Lower lobe of right lung (tissue), 2 donors: ENCODE results near the gene TENM4. TPM values are rescaled to one million over a fixed set of nuclear protein-coding genes. Genes with fewer than 3 reads are reported as not detected.

Experiments
- ATAC-seq, 2 donors: fragments of 200-7000 bp; cut with Tn5 transposase; one replicate each; pipeline ENCODE4 v1.9.1; 2020 to 2022; ENCODE audit warnings: mild to moderate bottlenecking in 2 of 2, moderate library complexity in 2 of 2
- DNase-seq: peaks from one replicate; pipeline ENCODE4 v3.0.0-alpha.2; 2020
- H3K27ac ChIP-seq: fragments of 200-600 bp; one replicate; pipeline ENCODE4 v1.8.0; 2022
- H3K27me3 ChIP-seq: fragments of 200-600 bp; one replicate; pipeline ENCODE4 v1.8.0; 2022; ENCODE audit warnings: low read depth
- H3K36me3 ChIP-seq: fragments of 200-600 bp; one replicate; pipeline ENCODE4 v1.8.0; 2022; ENCODE audit warnings: mild to moderate bottlenecking
- H3K4me1 ChIP-seq: fragments of 200-600 bp; one replicate; pipeline ENCODE4 v1.8.0; 2022
- H3K4me3 ChIP-seq: fragments of 200-600 bp; one replicate; pipeline ENCODE4 v1.8.0; 2022; ENCODE audit warnings: mild to moderate bottlenecking
- H3K9me3 ChIP-seq: fragments of 200-600 bp; one replicate; pipeline ENCODE4 v1.8.0; 2022
- intact Hi-C: fragments of 100-400 bp; cut with DNase I; formaldehyde crosslinking; loops from one replicate; pipeline ENCODE4 v1.11.0; 2022
- total RNA-seq: library from RNA; stranded (reverse); fragmentation: NEBNext Ultra II Directional; extraction: Animal tissue kit (Norgen Biotek cat#: 25700); gene quantifications from one replicate; pipeline ENCODE4 v1.2.1, GENCODE V29; 2021
- TF ChIP-seq, protein P1 (sequence below): fragments of 200-600 bp; IDR thresholded peaks from one replicate; pipeline ENCODE4 v1.8.0; 2022; ENCODE audit warnings: antibody characterized with exemption, mild to moderate bottlenecking
- donor health status: DM: no; HTN: yes; CAD: no; lungs with severe emphysema.

TENM4 gene
- total RNA-seq, 1 donor from 2014 or later = 1.1 TPM

GRCh38 chr11:79243422-79244210, 197.2 kb downstream of the TENM4 start:
- Histone ChIP-seq H3K4me1 (no peaks in the 10 kb centered on the region), H3K4me3 (no peak overlapping the region), H3K27ac (no peak overlapping the region), H3K9me3 (no peaks in the 10 kb centered on the region), H3K27me3 (no peaks in the 10 kb centered on the region), H3K36me3 (no peaks in the 10 kb centered on the region)
- intact Hi-C loops = no loop called here
- TF ChIP-seq, protein P1, sequence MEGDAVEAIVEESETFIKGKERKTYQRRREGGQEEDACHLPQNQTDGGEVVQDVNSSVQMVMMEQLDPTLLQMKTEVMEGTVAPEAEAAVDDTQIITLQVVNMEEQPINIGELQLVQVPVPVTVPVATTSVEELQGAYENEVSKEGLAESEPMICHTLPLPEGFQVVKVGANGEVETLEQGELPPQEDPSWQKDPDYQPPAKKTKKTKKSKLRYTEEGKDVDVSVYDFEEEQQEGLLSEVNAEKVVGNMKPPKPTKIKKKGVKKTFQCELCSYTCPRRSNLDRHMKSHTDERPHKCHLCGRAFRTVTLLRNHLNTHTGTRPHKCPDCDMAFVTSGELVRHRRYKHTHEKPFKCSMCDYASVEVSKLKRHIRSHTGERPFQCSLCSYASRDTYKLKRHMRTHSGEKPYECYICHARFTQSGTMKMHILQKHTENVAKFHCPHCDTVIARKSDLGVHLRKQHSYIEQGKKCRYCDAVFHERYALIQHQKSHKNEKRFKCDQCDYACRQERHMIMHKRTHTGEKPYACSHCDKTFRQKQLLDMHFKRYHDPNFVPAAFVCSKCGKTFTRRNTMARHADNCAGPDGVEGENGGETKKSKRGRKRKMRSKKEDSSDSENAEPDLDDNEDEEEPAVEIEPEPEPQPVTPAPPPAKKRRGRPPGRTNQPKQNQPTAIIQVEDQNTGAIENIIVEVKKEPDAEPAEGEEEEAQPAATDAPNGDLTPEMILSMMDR = no peak
- DNase-seq (no peak), ATAC-seq (no peak)

DNA sequence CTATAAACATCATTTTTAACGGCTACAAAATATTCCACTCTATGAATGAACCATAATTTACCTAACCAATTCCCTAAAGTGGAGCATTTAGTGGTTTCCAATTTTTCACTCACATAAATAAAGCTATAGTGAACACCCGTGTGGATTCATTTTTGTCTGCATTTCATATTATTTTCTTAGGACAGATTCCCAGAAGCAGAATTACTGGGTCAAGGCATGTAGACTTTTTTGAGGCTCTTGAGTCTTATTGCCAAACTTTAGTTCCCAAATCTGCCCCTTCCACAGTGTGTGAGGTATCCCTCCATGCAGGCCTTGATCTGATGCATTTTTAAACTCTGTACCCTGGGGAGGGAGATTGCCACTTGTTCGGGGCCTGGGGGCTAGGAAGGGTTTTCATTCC, 198.2 kb downstream of the TENM4 start:
- no peak overlapping the region for H3K27ac ChIP-seq
- intact Hi-C loops = no loop called here
- no peak overlapping the region for H3K4me3 ChIP-seq
- H3K27me3 ChIP-seq = no peaks in the 10 kb centered on the region
- no peak for ATAC-seq
- no peaks in the 10 kb centered on the region for H3K9me3 ChIP-seq
- H3K36me3 ChIP-seq = no peaks in the 10 kb centered on the region
- no peak for DNase-seq
- H3K4me1 ChIP-seq = no peaks in the 10 kb centered on the region
- TF ChIP-seq, protein P1 = no peak

DNA sequence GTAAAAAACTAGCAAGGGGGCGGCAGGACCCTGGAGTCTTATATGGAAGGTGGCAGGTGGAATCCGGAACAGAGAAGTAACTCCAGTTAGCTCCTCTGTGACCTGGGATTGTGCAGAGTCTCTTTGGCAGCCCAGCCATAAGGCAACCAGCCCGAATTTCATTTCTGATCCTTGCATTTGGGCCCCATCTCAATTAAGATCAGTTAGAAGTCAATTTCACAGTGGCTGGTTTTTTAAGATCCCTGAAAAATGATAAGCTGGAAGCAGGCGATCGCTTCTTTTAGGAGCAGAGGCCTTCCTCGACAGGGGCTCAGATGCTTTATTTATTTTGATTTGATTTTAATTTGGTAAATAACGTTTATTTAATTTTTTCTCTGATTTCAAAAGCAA, 199.0 kb downstream of the TENM4 start:
- DNase-seq (no peak), ATAC-seq (no peak)
- Histone ChIP-seq H3K27me3 (no peaks in the 10 kb centered on the region), H3K9me3 (no peaks in the 10 kb centered on the region), H3K27ac (no peak overlapping the region), H3K36me3 (no peaks in the 10 kb centered on the region), H3K4me1 (no peaks in the 10 kb centered on the region), H3K4me3 (no peak overlapping the region)
- intact Hi-C loops = no loop called here
- TF ChIP-seq, protein P1 = no peak

- H3K36me3 ChIP-seq = no peaks in the 10 kb centered on the region
- H3K27me3 ChIP-seq = no peaks in the 10 kb centered on the region
- TF ChIP-seq, protein P1 = no peak
- H3K4me1 ChIP-seq = no peaks in the 10 kb centered on the region
- no peak for ATAC-seq
- no peak overlapping the region for H3K4me3 ChIP-seq
- H3K27ac ChIP-seq = no peak overlapping the region
- intact Hi-C loops = no loop called here
- H3K9me3 ChIP-seq = no peaks in the 10 kb centered on the region
- no peak for DNase-seq
These were observed 199.5 kb downstream of the TENM4 start for GRCh38 chr11:79241205-79241851.

GRCh38 chr11:79237703-79238102, 203.1 kb downstream of the TENM4 start:
- TF ChIP-seq, protein P1 = no peak

More at GRCh38 chr11:79237703-79238102, 203.1 kb downstream of the TENM4 start:
- Histone ChIP-seq H3K4me1 (no peaks in the 10 kb centered on the region), H3K9me3 (no peaks in the 10 kb centered on the region), H3K27ac (no peak overlapping the region), H3K27me3 (peaks cover 2% of the 10 kb centered on the region), H3K36me3 (no peaks in the 10 kb centered on the region), H3K4me3 (no peak overlapping the region)
- DNase-seq (no peak), ATAC-seq (no peak)
- intact Hi-C loops = no loop called here
